Calu3 (cell line): ENCODE data around the gene KRT14. TPM values are rescaled to one million over a fixed set of nuclear protein-coding genes. Genes with fewer than 3 reads are reported as not detected.

Experiments used
- BruUV-seq: library from RNA; stranded (reverse); fragments of 400-500 nt; replicated peaks from 2 replicates; lab custom pipeline; 2021; lab: Mats Ljungman, UMichigan
- CTCF ChIA-PET: fragments of 300-600 bp; sonication (Branson Sonifier 250); formaldehyde crosslinking; loops from one replicate; lab custom pipeline; 2022; ENCODE audit warnings: antibody characterized with exemption; lab: Charles Lee
- DNase-seq: peaks from one replicate; pipeline ENCODE4 v3.0.0; 2022
- H3K27ac Mint-ChIP-seq: one replicate; pipeline ENCODE4 v1.8.0; 2022; ENCODE audit warnings: mixed read lengths; ENCODE audit not compliant: unreplicated experiment
- H3K27me3 Mint-ChIP-seq: one replicate; pipeline ENCODE4 v1.8.0; 2022; ENCODE audit warnings: mixed read lengths; ENCODE audit not compliant: unreplicated experiment
- H3K36me3 Mint-ChIP-seq: one replicate; pipeline ENCODE4 v1.8.0; 2022; ENCODE audit warnings: mild to moderate bottlenecking, moderate library complexity, mixed read lengths; ENCODE audit not compliant: insufficient read depth, unreplicated experiment
- H3K4me1 Mint-ChIP-seq: one replicate; pipeline ENCODE4 v1.8.0; 2022; ENCODE audit warnings: mild to moderate bottlenecking, low read depth, mixed read lengths; ENCODE audit not compliant: unreplicated experiment
- H3K4me3 Mint-ChIP-seq: one replicate; pipeline ENCODE4 v1.8.0; 2022; ENCODE audit warnings: mild to moderate bottlenecking, low read depth, moderate library complexity, mixed read lengths; ENCODE audit not compliant: unreplicated experiment
- H3K9me3 Mint-ChIP-seq: one replicate; pipeline ENCODE4 v1.8.0; 2022; ENCODE audit warnings: low read depth, mixed read lengths; ENCODE audit not compliant: unreplicated experiment
- CTCF ChIP-seq: fragments of 200-600 bp; IDR thresholded peaks from one replicate; pipeline ENCODE4 v1.8.0; 2022; ENCODE audit warnings: antibody characterized with exemption; ENCODE audit not compliant: unreplicated experiment
- intact Hi-C: fragments of 100-400 bp; cut with micrococcal nuclease; formaldehyde crosslinking; loops from one replicate; pipeline ENCODE4 v1.10.0; 2022; ENCODE audit not compliant: unreplicated experiment
- total RNA-seq: library from RNA; stranded (reverse); gene quantifications from 2 replicates; pipeline ENCODE4 v1.2.3, GENCODE V29; 2022

Gene KRT14
- total RNA-seq, 1 experiment from 2014 or later: 12.2 TPM

- no peak overlapping the region for H3K27ac Mint-ChIP-seq
- no TSS peak for BruUV-seq
- no peak for DNase-seq
- H3K9me3 Mint-ChIP-seq: no peaks in the 10 kb centered on the region
- CTCF ChIA-PET: interaction anchor here (2.3 kb wide), 1 partner anchor 73 kb away, joined by 4 read pairs; no protein-coding TSS in a partner anchor
- intact Hi-C loops: no loop called here
- no peaks in the 10 kb centered on the region for H3K36me3 Mint-ChIP-seq
- TF ChIP-seq CTCF: no peak
- H3K4me1 Mint-ChIP-seq: peaks cover 20% of the 10 kb centered on the region
- no peak overlapping the region for H3K4me3 Mint-ChIP-seq
- peaks cover 23% of the 10 kb centered on the region for H3K27me3 Mint-ChIP-seq
Observed at GRCh38 chr17:41575336-41575735, 11.4 kb downstream of the KRT14 start.

- no TSS peak for BruUV-seq
- intact Hi-C loops: no loop called here
- Mint-ChIP-seq H3K27me3 (peaks cover 58% of the 10 kb centered on the region), H3K4me1 (peaks cover 5% of the 10 kb centered on the region), H3K27ac (no peak within 1 kb of the TSS), H3K36me3 (no peaks in the 10 kb centered on the region), H3K9me3 (no peaks in the 10 kb centered on the region), H3K4me3 (no peak within 1 kb of the TSS)
- TF ChIP-seq CTCF: no peak
- DNase-seq: no peak
- CTCF ChIA-PET: interaction anchor here (0.7 to 1.0 kb wide), 3 partner anchors 23 to 80 kb away, joined by 3 to 5 read pairs (median 4); no protein-coding TSS in a partner anchor
Observed at GRCh38 chr17:41571561-41572434, 14.9 kb downstream of the KRT14 start, which contains the start of gene KRT9. KRT9 (minus strand) TSS chr17:41572059; CDS start chr17:41571992, 67 bp downstream.

- Mint-ChIP-seq H3K27ac (no peak overlapping the region), H3K4me3 (no peak overlapping the region), H3K9me3 (no peaks in the 10 kb centered on the region), H3K4me1 (no peaks in the 10 kb centered on the region), H3K27me3 (peaks cover 82% of the 10 kb centered on the region), H3K36me3 (no peaks in the 10 kb centered on the region)
- TF ChIP-seq CTCF: no peak
- no peak for DNase-seq
- intact Hi-C loops: no loop called here
- CTCF ChIA-PET: interaction anchor here (0.5 to 1.3 kb wide), 2 partner anchors 9 to 245 kb away, joined by 3 read pairs; no protein-coding TSS in a partner anchor
- BruUV-seq: no TSS peak
Observed at GRCh38 chr17:41567317-41567716, 19.4 kb downstream of the KRT14 start.

GRCh38 chr17:41565338-41565737, 21.4 kb downstream of the KRT14 start:
- no peak for DNase-seq
- CTCF ChIA-PET: interaction anchor here (0.7 to 1.0 kb wide), 2 partner anchors 16 to 77 kb away, joined by 3 to 5 read pairs; no protein-coding TSS in a partner anchor

More at GRCh38 chr17:41565338-41565737, 21.4 kb downstream of the KRT14 start:
- Mint-ChIP-seq H3K4me1 (no peaks in the 10 kb centered on the region), H3K9me3 (no peaks in the 10 kb centered on the region), H3K36me3 (no peaks in the 10 kb centered on the region), H3K27me3 (peaks cover 68% of the 10 kb centered on the region), H3K27ac (no peak overlapping the region), H3K4me3 (no peak overlapping the region)
- no TSS peak for BruUV-seq
- TF ChIP-seq CTCF: no peak
- intact Hi-C loops: no loop called here
